GM19372 (cell line): ENCODE results near the gene PCDH12.

Experiments used
- ATAC-seq: cut with Tn5 transposase; IDR thresholded peaks from one replicate; pipeline ENCODE4 v1.9.1; 2021; ENCODE audit warnings: mild to moderate bottlenecking, low read depth, moderate library complexity; ENCODE audit not compliant: unreplicated experiment

PCDH12 gene

GRCh38 chr5:141958113-141958512, at the start of gene PCDH12:
PCDH12 (minus strand) TSS chr5:141958202; CDS start chr5:141957851, 351 bp downstream.
- no peak for ATAC-seq

GRCh38 chr5:142007237-142007544, 49.2 kb upstream of the PCDH12 start:
- ATAC-seq = no peak

GRCh38 chr5:142006363-142007236, 48.6 kb upstream of the PCDH12 start:
- peak; percentile 64 for ATAC-seq

- ATAC-seq = no peak
Observed at GRCh38 chr5:142003266-142003800, 45.3 kb upstream of the PCDH12 start.

GRCh38 chr5:142000704-142001484, 42.9 kb upstream of the PCDH12 start:
- ATAC-seq = no peak

- ATAC-seq = no peak
Observed at GRCh38 chr5:142000173-142000572, 42.2 kb upstream of the PCDH12 start.

- no peak for ATAC-seq
Observed at GRCh38 chr5:141997358-141997960, 39.5 kb upstream of the PCDH12 start.

- no peak for ATAC-seq
Observed at GRCh38 chr5:141995656-141996055, 37.7 kb upstream of the PCDH12 start.

GRCh38 chr5:141994511-141995136, 36.6 kb upstream of the PCDH12 start:
- ATAC-seq = no peak

GRCh38 chr5:141992349-141992963, 34.5 kb upstream of the PCDH12 start:
- ATAC-seq = no peak

GRCh38 chr5:141989720-141990119, 31.7 kb upstream of the PCDH12 start:
- no peak for ATAC-seq

- ATAC-seq = no peak
Observed at GRCh38 chr5:141986072-141986471, 28.1 kb upstream of the PCDH12 start.

GRCh38 chr5:141982626-141983025, 24.6 kb upstream of the PCDH12 start:
- no peak for ATAC-seq

GRCh38 chr5:141978389-141978788, 20.4 kb upstream of the PCDH12 start:
- no peak for ATAC-seq

- ATAC-seq = no peak
Observed at GRCh38 chr5:141976176-141976575, 18.2 kb upstream of the PCDH12 start.

GRCh38 chr5:141973871-141974595, 16.0 kb upstream of the PCDH12 start:
- no peak for ATAC-seq

GRCh38 chr5:141969783-141970771, 12.1 kb upstream of the PCDH12 start:
- peak; percentile 46 for ATAC-seq

- ATAC-seq = peak; percentile 90
Observed at GRCh38 chr5:141968914-141969608, 11.1 kb upstream of the PCDH12 start, which contains the start of gene RNF14. RNF14 (plus strand) TSS chr5:141969105; CDS start chr5:141973589, 4,484 bp downstream.
